NCI-H187 (cell line): ENCODE results near the gene RALGAPA2.

Experiments
- DNase-seq, 2 experiments: peaks; one replicate each; lab custom pipeline; 2025; lab: John Stamatoyannopoulos, UW

Gene RALGAPA2

DNA sequence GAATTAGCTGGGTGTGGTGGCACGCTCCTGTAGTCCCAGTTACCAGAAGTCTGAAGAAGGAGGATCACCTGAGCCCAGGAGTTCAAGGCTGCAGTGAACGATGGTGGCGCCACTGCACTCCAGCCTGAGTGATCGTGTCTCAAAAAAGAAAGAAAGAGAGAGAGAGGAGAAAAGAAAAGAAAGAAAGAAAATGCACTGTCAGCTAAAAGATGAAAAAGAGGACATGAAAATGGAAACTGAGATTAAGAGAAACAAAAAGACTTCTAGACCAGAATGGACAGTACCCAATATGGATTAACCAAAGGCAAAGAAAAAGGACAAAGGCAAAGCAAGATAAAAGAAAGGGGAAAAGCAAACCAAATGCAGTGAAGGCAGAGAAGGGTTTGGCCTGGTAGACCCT lies 9.0 kb upstream of the RALGAPA2 start:
- no peak for DNase-seq

DNA sequence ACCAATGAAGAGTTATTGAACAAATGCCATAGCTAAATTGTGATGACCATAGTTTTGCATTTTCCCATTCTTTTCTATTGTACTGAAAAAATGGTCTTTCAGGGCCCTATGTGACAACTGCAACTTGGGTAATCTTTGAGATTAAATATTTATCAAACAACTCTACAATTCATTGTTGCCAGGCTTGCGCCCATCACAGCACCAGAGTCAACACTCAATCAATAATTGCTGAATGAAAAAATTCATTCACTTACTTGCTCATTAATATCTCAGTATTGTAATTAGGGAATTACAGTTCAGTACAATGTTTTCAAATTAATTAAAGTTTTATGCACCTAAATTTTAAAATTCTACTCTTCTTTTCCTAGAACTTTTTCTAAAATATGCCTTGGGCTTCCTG lies 7.7 kb upstream of the RALGAPA2 start:
- DNase-seq = no peak

DNA sequence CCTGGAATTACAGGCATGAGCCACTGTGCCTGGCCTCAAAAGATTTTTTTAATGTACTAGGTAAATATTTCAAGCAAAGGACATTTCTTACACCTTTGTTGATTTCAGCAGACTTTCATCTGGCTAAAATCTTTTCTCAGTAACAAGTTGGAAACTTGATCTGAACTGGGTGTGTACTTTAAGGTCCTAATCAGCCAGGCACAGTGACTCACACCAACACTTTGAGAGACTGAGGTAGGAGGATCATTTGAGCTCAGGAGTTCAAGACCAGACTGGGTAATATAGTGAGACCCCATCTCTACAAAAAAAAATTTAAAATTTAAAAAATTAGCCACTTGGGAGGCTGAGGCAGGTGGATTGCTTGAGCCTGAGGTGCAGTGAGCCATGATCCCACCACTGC lies 7.0 kb upstream of the RALGAPA2 start:
- no peak for DNase-seq

DNA sequence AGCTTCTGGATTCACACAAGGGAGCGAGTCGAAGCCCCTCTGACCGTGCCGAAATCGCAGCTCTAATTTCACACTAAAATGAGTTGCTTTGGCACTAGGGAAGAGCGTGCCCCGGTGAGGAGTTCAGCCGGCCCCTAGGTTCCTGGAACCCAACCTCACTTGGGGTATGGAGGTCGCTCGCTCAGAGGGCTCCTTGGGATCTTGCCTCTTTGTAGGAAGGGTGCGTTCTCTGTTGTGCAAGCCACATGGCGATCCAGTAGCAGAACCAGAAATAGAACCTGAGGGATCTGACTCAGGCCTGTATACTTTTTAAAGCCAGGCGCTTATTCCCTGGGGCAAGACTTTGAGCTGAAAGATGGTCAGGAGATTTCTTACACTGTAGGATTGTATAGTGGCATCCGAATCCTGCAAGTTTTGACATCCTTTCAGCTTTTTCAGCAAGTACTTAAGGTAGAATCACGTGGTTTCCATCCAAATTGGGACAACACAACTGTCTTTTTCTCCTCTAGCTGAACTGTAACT lies 861 bp upstream of the RALGAPA2 start:
- DNase-seq = no peak

- no peak for DNase-seq
These were observed 405 bp downstream of the RALGAPA2 start for GRCh38 chr20:20712004-20712473.

DNA sequence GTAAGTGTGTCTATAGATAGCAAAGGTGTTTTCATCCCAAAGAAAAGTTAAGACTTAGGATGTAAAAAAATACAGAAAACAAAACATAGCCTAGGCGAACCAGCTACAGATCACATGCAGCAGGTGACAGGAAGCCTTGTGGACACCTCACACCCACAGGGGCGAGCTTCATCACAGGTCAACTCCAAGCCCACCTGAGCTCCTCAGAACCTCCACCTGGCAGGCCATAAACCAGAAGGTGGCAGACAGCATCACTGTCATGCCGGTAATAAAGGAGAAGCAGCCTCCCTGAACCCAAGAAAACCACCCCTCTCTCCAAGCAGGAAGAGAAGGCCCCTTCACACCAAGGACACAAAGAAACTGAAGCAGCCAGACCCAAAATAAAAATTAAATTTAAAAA lies 1.0 kb downstream of the RALGAPA2 start:
- no peak for DNase-seq

DNA sequence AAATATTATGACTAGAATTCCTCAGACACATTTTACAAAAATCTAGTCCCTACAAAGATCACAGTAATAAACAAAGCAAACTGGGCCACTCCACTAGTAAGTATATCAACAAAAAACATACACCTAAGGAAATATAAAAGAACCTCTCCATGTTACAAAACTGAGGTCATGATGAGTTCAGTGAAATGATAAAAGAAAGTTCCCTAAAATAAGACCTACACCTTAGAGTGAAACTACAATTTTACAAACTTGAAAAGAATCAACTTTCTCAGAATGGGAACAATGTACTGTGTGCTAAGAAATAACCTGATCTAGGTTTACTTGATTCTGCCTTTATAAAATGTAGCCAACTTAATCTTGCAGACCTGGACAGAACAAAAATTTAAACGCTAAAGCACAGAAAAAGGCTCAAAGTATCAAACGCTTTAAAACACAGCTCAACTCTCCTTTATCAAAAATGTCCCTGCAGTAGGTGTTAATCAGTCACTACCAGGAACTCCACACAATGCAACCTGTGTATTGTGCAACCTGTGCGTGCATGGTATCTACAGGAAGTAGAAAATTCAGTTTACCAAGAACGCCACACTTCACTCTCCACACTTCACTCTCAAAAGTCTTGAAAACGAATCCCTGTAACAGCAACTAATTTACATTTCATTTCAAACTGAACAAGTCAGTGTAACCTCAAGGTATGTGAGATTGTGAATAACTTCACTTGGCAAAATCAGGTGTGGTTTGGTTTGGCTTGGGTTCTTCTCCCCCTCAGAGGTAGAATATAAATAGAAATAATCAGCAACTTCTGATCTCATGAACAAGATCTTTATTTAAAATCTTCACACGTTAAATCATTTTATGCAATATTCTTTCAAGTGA lies 1.8 kb downstream of the RALGAPA2 start:
- DNase-seq = no peak

DNA sequence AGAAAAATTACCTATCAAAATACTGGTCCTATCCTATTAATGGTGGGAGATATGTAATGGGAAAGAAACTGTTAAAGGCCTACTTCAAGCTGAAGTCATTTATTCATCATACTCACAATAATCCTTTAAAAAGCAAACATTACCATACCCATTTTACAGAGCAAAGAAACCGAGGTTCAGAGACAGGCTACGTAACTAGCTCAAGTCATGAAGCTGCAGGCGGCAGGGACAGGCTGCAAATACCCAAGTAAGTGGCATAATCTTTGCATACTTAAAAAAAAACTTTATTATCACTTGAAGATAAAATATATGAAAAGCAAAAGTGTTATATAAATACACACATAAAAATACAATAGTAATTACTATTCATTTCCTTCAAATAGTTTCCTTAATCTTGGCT lies 2.6 kb downstream of the RALGAPA2 start:
- no peak for DNase-seq

- DNase-seq = no peak
These were observed 6.2 kb downstream of the RALGAPA2 start for GRCh38 chr20:20706285-20706684.

DNA sequence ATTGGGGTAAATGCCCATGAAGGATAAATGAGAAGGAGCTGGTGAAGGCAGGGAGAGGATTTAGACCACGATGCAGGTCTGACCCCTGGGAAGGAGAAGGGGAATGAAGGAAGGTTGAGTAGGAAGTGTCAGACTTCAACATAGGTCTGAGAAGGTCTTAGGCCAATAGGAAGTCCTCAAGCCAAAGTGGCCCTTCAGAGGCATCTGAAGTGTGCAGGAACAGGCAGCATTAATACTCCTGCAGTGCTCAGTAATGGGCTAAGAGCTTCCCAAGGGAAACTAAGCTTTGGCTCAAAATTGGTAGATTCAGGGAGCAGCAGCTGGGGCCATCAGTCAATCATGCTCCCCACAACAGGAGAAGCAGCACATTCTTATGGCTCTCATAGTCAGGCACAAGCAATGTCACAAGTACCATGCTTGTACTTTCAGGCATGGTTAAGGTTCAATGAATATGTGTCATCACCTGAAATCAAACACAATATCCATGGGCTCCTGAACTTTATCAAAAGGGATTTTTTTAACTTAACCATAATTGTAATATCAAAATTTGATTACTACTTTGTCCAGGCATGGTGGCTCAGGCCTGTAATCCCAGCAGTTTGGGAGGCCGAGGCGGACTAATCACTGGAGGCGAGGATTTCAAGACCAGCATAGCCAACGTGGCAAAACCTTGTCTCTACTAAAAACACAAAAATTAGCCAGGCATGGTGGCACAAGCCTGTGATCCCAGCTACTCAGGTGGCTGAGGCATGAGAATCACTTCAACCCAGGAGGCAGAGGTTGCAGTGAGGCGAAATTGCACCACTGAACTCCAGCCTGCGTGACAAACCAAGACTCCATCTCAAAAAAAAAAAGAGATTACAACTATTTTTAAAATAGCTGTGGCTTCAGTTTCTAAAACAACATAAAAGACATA lies 9.9 kb downstream of the RALGAPA2 start:
- no peak for DNase-seq

GRCh38 chr20:20699917-20700316 lies 12.5 kb downstream of the RALGAPA2 start:
- no peak for DNase-seq

- no peak for DNase-seq
These were observed 13.3 kb downstream of the RALGAPA2 start for GRCh38 chr20:20699144-20699543.

DNA sequence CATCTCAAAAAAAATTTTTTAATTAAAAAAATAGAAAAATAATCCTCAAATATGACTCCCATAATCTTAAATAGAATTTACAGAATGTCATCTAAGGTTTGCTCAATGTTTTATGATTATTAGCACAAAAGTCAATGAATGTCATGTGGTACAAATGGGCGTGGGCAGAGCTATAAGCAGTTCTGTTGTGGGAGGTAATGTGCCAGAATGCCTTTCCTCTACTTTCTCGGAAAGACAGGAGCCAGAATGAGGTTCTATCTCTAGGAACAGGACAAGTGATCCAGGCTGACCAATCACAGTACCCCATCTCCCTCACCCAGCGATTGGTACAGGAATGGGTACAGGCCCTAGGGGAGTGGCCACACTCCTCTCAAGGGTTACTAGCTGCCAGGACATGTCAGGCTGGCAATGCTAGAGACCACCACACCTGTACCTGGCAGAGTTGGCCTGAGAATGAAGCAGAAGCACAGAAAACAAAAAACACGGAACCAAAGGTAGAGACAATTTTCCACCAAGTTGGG lies 15.1 kb downstream of the RALGAPA2 start:
- DNase-seq = no peak

DNA sequence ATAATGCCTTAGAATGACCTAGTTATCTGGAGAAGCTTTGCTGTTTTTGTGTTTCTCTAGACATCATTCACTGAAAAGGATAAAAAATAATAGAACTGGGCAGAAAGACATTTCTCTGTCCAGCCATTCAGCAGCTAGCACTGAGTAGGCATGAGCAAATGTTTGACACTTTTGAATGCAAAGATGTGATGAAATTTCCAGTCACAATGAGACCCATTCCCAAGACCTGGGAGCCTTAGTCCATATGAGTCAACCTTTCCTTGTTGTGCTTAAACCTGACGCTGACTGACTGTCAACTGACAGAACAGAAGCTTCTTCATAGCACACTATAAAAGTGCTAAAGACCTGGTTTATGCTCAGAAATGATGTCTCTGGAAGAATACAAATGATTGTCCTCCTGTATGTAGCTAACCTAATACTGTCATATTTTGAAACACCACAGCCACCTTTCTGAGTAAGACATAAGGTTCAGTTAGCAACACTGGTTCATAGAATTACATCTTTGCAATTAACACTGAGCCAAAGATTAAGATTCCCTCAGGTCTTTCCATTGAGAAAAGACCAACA lies 17.1 kb downstream of the RALGAPA2 start:
- no peak for DNase-seq

DNA sequence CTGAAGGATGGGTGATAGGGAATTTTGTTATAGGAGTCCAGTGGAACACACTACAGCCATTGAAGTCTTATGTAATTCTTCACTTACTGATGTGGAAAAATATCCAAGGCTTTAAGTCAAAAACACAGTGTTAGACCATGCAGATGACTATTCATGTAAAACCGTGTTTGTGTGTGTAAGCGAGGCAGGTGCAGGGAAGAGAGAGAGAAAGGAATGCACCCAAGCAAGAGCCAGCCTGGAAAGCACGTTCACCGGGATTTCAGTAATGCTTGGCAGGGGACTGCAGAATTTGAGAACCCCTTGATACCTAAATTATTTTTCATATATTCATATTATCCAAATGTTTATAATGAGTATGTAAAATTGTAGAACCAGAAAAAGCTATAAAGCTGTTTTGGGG lies 17.9 kb downstream of the RALGAPA2 start:
- no peak for DNase-seq

DNA sequence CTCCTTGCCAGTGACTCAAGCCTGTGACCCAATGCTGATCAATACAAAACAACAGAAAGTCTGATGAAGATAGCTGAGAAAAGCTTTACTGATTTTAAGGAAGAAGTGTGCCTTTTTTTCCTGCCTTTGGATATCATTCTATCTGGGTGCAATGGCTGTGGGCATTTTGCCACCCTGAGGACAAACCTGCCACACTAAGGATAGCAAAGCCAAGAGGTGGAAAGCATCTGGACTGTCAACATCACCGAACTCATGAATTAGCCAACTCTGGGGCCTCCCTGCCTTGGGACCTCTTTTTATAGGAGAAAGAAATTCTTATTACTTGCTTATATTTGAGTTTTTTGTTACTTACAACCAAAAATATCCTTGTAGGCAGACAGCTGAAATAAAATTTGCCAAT lies 19.9 kb downstream of the RALGAPA2 start:
- DNase-seq = no peak

- DNase-seq = no peak
These were observed 20.8 kb downstream of the RALGAPA2 start for GRCh38 chr20:20691477-20692235.

DNA sequence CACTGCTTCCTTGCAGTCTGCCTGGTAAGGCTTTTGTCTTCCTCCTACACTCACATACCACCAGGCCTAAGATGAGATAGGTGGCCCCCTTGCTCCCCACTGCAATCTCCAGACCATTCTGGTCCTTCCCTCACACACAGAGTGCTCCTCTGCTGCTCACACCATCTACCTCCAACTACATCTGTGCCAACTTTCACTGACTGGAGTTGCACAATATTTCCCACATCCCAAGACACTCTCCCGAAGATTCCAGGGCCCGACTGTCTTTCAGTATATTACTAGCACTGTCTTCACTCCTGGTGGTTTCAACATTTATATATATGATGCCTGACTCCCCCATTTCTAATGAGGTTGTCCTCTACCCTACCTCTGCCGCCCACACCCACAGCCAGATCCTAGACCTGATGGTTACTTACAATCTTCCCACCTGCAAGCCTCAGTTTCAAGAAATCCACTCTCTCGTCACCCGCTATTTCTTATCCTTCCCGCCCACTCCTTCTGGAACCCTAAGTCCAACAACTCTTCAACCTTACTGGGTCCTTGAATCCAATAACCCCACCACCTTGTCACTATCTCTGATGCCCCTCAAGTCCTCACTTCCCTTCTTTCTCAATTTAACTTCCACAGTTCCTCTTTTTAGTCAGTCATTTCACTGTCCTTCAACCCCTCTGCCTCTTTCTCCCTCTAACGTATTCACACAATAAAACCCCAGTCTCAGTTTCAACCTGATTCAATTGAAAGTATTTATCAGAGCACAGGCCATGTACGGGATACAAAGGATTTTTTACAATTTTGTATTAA lies 21.6 kb downstream of the RALGAPA2 start:
- no peak for DNase-seq

- no peak for DNase-seq
These were observed 25.1 kb downstream of the RALGAPA2 start for GRCh38 chr20:20687319-20687718.

DNA sequence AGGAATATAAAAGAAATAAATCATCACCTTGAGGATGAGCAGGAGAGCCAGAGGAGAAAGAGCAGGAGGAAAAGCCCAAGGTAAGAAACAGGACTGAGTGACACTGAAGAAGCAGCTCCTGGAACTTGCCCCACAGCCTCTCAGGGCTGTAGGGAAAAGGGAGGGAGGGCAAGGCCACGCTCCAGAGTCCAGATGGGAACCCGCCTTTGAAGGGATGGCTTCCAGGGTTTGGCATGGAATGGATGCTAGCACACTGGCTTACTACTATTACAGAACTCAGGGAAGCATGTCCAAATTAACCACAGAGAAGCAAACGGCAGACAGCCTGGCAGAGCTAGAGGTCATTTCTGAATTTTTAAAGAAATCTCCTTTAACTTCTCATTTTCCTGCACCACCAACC lies 26.8 kb downstream of the RALGAPA2 start:
- DNase-seq = no peak
